Activated T-cell treated with anti-CD3 and anti-CD28 coated beads, Interleukin-2, amount 50 U/mL, for 4 hours (primary cell): ENCODE measurements around the gene ABT1. TPM values are rescaled to one million over a fixed set of nuclear protein-coding genes. Genes with fewer than 3 reads are reported as not detected.
"Not testable (repeated sequence)": the region's sequence is repeated elsewhere in the genome, so short reads cannot be mapped to it uniquely, and the experiment has no call there.

Source experiments
- ATAC-seq, 2 donors: fragments of 200-7000 bp; cut with Tn5 transposase; one replicate each; pipeline ENCODE4 v1.10.0; 2021
- DNase-seq: peaks from one replicate; pipeline ENCODE4 v3.0.0-alpha.2; 2020
- H3K27me3 Mint-ChIP-seq: one replicate; pipeline ENCODE4 v1.8.0; 2021; ENCODE audit warnings: low read depth, mixed read lengths
- H3K36me3 Mint-ChIP-seq: one replicate; pipeline ENCODE4 v1.8.0; 2022; ENCODE audit warnings: mixed read lengths; ENCODE audit not compliant: insufficient read depth
- H3K4me1 Mint-ChIP-seq: one replicate; pipeline ENCODE4 v1.8.0; 2021; ENCODE audit warnings: low read depth, mixed read lengths
- H3K4me3 Mint-ChIP-seq: one replicate; pipeline ENCODE4 v1.8.0; 2021; ENCODE audit warnings: mild to moderate bottlenecking, moderate library complexity, mixed read lengths
- H3K9me3 Mint-ChIP-seq: one replicate; pipeline ENCODE4 v1.8.0; 2021; ENCODE audit warnings: mixed read lengths
- total RNA-seq, 3 donors: library from RNA; stranded (reverse); gene quantifications; one replicate each; pipeline ENCODE4 v1.2.1, GENCODE V29; 2021

Gene ABT1
- total RNA-seq, result 10 to 100 TPM; 49.2 to 51.1 (median 49.5) TPM

GRCh38 chr6:26596579-26597388 is at the start of gene ABT1:
Gene ABT1, plus strand, starts transcription at chr6:26596953. Its CDS starts 30 bp downstream, at chr6:26596983.
- H3K4me1 Mint-ChIP-seq, result peaks cover 35% of the 10 kb centered on the region
- DNase-seq (peak; percentile 95), ATAC-seq (peak; percentile 77 to 78)
- H3K9me3 Mint-ChIP-seq, result no peaks in the 10 kb centered on the region
- H3K36me3 Mint-ChIP-seq, result peaks cover 19% of the 10 kb centered on the region
- peaks cover 29% of the 10 kb centered on the region for H3K27me3 Mint-ChIP-seq
- no peak within 1 kb of the TSS for H3K4me3 Mint-ChIP-seq

GRCh38 chr6:26547363-26547762 is 49.4 kb upstream of the ABT1 start:
- not testable (repeated sequence) for H3K27me3 Mint-ChIP-seq, DNase-seq, H3K9me3 Mint-ChIP-seq, H3K4me3 Mint-ChIP-seq, ATAC-seq
- Mint-ChIP-seq H3K4me1 (peaks cover 23% of the 10 kb centered on the region), H3K36me3 (peaks cover 25% of the 10 kb centered on the region)

DNA sequence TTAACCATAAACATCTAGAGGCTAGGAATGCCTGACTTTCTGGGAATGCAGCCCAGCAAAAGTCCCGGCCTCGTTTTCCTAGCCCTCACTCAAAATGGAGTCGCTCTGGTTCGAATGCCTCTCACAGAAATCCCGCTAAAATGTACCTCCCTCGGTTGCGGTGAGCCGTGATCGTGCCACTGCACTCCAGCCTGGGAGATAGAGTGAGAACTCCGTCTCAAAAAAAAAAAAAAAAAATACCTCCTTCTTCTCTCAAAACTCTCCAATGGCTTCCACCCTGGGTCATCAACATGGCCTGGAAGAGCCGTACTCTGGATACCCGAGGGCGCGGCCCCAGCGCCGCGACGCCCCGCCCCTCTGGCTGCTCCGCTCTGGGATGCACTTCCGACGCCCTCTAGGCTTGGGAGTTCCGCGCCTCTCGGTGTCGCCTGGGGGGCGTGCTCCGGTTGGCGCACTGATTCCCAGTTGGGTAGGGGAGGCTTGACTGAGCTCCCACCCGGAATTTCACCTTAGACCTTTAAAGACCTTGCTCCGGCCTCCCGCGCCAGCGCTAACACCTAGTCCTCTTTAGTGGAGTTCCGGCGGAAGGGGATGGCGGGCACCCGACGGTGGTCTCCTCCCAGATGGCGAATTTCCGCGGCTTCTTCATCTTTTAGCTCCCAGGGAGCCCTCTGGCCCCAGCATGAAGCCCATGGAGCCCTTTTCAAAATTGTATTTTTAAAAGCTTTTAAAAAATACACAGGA is 46.3 kb upstream of the ABT1 start:
- Mint-ChIP-seq H3K36me3 (peaks cover 12% of the 10 kb centered on the region), H3K27me3 (no peaks in the 10 kb centered on the region), H3K4me1 (peaks cover 13% of the 10 kb centered on the region), H3K9me3 (no peaks in the 10 kb centered on the region), H3K4me3 (peak overlapping the region; percentile 92)
- ATAC-seq (peak; percentile 58 to 69), DNase-seq (peak; percentile 24)

- ATAC-seq, result no peak
- Mint-ChIP-seq H3K4me3 (no peak overlapping the region), H3K4me1 (peaks cover 24% of the 10 kb centered on the region), H3K36me3 (no peaks in the 10 kb centered on the region), H3K9me3 (no peaks in the 10 kb centered on the region), H3K27me3 (no peaks in the 10 kb centered on the region)
- DNase-seq, result no peak
These were observed 44.5 kb upstream of the ABT1 start for GRCh38 chr6:26552205-26552604.

GRCh38 chr6:26552640-26553188 is 44.0 kb upstream of the ABT1 start:
- no peak overlapping the region for H3K4me3 Mint-ChIP-seq
- ATAC-seq, result no peak
- H3K36me3 Mint-ChIP-seq, result no peaks in the 10 kb centered on the region
- H3K9me3 Mint-ChIP-seq, result no peaks in the 10 kb centered on the region
- no peak for DNase-seq
- no peaks in the 10 kb centered on the region for H3K27me3 Mint-ChIP-seq
- H3K4me1 Mint-ChIP-seq, result peaks cover 24% of the 10 kb centered on the region

DNA sequence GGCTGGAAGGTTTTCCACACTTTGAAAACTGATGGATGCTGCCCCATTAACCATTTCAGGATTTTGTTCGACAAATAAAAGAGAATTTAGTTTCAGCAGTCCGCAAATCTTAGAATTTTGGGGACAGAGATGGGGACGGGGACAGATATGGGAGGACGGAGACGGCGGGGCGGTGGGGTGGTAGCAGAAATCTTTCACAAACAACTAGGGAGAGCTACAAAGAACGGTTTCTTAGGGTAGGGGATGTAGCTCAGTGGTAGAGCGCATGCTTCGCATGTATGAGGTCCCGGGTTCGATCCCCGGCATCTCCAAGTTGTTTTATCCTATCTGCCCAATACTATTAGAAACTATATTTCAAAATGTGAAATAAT is 43.5 kb upstream of the ABT1 start:
- Mint-ChIP-seq H3K4me3 (no peak overlapping the region), H3K36me3 (no peaks in the 10 kb centered on the region), H3K27me3 (no peaks in the 10 kb centered on the region), H3K4me1 (peaks cover 24% of the 10 kb centered on the region), H3K9me3 (no peaks in the 10 kb centered on the region)
- peak; percentile 78 for DNase-seq
- ATAC-seq, result peak; percentile 57 to 65

DNA sequence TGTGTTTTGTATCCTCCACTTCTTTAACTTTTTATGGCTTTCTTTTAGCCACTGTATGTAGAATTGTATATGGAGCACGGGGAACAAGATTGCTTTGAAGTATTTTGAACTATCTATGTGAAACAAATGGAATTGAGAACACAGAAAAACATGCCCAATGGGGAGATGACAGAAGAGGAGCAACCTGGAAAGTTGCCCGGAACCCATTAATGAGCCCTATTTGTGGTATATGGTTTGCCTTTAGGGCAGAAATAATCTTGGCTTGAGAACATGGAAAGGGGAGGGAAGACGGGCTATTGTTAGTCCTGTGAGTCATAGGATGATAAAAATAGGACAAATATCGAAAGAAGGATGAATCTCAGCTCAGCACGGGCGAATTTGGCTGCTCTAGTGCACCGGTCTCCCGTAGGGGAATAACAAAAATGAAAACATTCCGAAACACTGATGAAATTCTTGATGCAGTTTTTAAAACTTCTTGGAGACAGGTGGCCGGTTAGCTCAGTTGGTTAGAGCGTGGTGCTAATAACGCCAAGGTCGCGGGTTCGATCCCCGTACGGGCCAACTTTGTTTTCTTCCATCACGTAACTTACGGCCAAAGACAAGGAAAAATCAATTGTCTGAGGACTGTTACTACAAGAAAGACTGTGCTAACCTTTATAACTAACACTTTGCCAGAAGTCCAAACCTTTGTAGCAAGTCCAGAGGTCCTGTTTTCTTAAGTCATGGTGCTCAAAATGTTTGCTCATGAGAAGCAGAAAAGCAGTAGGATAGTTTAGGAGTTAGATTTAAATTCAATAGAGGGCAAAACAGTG is 42.9 kb upstream of the ABT1 start:
- peaks cover 25% of the 10 kb centered on the region for H3K4me1 Mint-ChIP-seq
- DNase-seq, result peak; percentile 82
- peak; percentile 45 to 54 for ATAC-seq
- H3K27me3 Mint-ChIP-seq, result no peaks in the 10 kb centered on the region
- no peaks in the 10 kb centered on the region for H3K36me3 Mint-ChIP-seq
- H3K4me3 Mint-ChIP-seq, result no peak overlapping the region
- no peaks in the 10 kb centered on the region for H3K9me3 Mint-ChIP-seq

- Mint-ChIP-seq H3K9me3 (no peaks in the 10 kb centered on the region), H3K4me1 (peaks cover 25% of the 10 kb centered on the region), H3K4me3 (no peak overlapping the region), H3K36me3 (no peaks in the 10 kb centered on the region), H3K27me3 (no peaks in the 10 kb centered on the region)
- no peak for DNase-seq
- no peak for ATAC-seq
These were observed 42.4 kb upstream of the ABT1 start for GRCh38 chr6:26554447-26554696.

GRCh38 chr6:26554697-26555504 is 41.9 kb upstream of the ABT1 start:
- DNase-seq (peak; percentile 48), ATAC-seq (peak in 1 of 2 donors; percentile 14)
- no peaks in the 10 kb centered on the region for H3K36me3 Mint-ChIP-seq
- H3K9me3 Mint-ChIP-seq, result no peaks in the 10 kb centered on the region
- H3K4me1 Mint-ChIP-seq, result peaks cover 22% of the 10 kb centered on the region
- no peak overlapping the region for H3K4me3 Mint-ChIP-seq
- no peaks in the 10 kb centered on the region for H3K27me3 Mint-ChIP-seq

DNA sequence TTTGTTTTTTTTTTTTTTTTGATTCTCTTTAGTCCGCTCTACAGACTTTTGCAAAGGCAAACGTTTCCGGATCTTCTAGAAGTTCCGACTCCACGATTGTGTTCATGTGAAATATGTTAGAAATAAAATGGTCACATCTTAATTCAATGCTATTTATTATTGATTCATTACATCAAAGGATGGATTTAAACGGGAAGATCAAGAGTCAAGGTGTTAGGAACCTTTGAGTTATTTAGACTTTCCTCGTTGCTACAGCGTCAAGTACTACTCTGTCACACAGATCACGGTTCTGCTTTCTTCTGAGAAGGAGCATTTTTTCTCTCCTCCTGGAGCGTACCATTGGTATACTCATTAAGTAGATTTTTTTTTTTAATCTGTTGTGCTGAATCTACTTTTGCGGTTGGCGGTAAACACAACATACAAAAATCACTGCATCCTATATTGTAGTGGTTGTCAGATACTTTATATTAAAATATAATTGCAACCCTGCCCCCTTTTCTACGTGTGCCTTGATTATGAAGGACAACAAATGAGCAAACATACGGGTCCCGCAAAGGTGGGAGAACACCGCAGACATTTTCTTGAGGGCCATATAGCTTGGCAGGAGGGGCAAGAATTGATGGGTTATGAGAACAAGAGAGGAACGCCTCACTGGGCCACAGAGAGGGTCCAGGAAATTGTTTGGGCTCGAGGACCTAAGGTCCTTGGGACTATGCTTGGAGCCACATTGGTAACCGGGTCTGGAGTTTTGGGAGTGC is 41.1 kb upstream of the ABT1 start:
- ATAC-seq, result no peak
- Mint-ChIP-seq H3K27me3 (no peaks in the 10 kb centered on the region), H3K4me1 (peaks cover 15% of the 10 kb centered on the region), H3K9me3 (no peaks in the 10 kb centered on the region), H3K4me3 (peak overlapping the region; percentile 37), H3K36me3 (no peaks in the 10 kb centered on the region)
- no peak for DNase-seq

DNA sequence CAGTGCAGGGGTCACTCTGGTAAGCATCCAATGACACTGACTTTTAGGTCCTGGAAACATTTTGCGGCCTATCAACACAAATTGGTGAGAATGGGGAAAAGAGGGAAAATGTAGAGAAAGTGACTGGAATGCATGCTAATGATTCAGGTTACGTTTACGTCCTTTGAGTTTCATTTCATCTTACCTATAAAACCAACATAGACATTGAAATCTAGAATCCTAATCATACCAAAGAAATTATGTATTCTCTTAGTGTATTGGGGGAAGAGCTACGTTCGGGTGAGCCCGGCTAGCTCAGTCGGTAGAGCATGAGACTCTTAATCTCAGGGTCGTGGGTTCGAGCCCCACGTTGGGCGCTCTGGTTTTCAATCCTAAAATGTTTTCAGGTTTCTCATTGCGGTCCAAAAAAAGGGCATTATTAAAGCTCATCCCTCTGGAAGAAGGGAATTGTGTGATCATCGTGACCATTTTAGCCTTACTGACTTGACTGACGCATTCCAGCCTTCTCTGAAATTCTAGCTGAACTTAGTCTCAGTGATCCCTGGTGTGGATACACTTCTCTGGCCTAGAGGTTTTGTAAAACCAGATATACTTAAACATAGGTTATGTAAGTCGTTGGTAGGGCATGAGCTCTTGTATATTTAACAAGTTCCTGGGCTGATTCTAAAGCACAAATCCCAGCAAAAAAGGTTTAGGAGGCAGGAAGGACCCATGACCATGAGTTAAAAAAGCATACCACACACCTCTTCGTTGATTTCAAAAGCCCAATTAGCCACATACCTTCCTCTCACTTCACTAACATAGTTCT is 40.3 kb upstream of the ABT1 start:
- Mint-ChIP-seq H3K9me3 (no peaks in the 10 kb centered on the region), H3K4me1 (peaks cover 15% of the 10 kb centered on the region), H3K27me3 (no peaks in the 10 kb centered on the region), H3K4me3 (peak overlapping the region; percentile 37), H3K36me3 (no peaks in the 10 kb centered on the region)
- DNase-seq (peak; percentile 18), ATAC-seq (no peak)

DNA sequence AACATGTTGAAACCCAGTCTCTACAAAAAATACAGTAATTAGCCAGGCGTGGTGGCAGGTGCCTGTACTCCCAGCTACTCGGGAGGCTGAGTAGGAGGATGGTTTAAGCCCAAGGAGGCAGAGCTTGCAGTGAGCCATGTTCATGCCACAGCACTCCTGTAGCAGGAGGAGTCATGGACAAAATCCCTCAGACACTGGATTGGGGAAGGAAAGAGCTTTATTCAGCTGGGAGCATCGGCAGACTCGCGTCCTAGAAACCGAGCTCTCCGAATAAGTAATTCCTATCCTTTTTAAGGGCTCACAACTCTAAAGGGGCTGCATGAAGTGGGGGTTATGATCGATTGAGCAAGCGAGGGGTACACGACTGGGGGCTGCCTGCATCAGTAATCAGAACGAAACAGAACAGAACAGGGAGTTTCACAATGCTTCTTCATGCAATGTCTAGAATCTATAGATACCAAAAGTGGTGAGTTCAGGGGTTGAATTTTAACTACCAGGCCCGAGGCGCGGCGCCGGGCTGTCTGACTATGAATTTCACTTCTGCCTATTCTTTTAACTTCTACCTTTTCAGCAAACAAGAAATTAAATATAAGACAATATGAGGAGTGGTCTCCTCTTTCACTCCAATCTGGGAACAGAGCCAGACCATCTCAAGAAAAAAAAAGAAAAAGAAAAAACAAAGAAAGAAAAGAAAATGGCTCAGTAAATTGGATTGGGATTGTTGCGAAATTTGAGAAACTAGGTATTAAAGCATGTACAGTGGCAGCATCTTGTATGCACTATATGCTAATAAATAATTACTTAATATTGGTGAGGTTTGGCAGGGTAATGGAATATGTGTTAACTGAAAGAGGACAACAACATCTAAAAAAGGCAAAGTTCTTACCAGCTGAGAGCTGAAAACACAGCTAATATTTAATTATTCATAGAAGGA is 35.0 kb upstream of the ABT1 start:
- Mint-ChIP-seq H3K4me3 (no peak overlapping the region), H3K27me3 (no peaks in the 10 kb centered on the region), H3K36me3 (no peaks in the 10 kb centered on the region), H3K4me1 (peaks cover 1% of the 10 kb centered on the region), H3K9me3 (no peaks in the 10 kb centered on the region)
- DNase-seq, result no peak
- ATAC-seq, result no peak
